Brain pericyte (primary cell): ENCODE data around the gene TXK.

Experiments
- DNase-seq: peaks from one replicate; pipeline ENCODE4 v3.0.0-alpha.2; 2012; ENCODE audit warnings: low read depth, low spot score

Gene TXK

DNA sequence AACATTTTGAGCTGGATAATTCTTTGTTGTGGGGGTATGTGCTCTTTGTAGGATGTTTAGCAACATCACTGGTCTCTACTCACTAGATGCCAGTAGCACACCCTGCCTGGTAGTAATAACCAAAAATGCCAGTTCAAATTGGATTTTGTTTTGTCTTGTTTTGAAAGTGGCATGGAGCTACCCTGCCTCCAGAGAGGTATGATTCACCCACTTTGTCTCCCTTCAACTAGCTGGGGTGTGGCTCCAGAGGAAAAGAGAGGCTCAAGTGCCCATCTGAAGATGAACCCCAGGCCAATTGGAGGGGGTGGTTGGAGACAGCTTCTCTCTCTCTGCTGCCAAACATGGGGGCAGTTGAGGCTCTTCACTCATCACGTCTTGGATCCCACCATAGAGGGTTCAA, 83.0 kb downstream of the TXK start:
- no peak for DNase-seq

DNA sequence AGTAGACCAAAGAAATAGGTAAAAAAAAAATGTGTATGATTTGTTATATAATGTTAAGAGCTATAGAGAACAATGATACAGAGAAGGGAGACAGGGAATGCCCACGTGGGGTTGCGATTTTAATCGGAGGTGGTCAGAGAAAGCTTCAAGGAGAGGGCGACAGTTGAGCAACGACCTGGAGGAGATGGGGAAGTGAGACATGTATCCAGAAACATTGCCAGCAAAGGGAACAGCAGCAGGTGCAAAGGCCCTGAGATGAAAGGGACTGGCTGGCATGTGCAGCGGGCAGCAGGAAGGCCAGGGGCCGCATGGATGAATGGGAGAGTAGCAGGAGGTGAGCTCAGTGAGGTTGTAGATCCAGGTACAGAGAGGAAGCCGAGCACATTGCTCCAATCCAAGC, 84.6 kb downstream of the TXK start:
- no peak for DNase-seq

DNA sequence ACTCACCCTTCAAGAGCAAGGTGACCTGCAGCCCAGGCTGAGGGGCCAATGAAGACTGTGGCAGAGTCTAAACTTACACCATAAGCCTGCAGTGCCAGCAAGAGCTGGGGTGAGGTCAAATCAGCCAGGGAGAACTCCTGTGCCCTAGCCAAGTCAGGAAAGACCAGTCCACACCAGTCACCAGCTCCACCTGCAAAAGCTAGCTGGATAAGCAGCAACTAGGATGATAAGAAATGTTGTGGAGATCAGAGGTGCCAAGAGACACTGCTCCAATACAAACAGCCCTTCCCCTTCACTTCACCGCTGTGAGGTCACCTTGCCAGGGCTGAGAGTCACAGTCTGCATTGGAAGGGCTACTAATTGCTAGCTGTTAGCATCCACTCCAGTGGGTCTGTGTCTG, 86.2 kb downstream of the TXK start:
- DNase-seq, result no peak

DNA sequence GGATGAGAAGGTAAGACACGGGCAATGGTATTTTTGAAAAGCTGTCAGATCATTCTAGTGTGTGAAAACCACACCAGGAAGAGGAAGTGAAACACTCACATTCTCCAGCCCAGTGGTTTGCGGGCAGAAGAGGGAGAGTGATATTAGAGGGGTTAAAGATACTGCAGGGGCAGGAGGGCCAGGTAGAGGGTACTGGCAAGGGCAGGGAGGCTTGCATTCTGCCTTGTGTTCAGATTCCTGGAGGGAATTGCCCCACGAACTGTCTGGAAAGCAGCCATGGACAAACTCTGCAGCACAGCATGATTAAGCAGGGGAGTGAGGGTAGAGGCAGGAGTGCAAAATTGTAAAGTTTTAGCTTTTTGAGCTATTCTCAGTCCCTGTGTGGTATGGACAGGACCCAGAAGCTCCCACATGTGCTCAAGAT, 86.6 kb downstream of the TXK start:
- no peak for DNase-seq

DNA sequence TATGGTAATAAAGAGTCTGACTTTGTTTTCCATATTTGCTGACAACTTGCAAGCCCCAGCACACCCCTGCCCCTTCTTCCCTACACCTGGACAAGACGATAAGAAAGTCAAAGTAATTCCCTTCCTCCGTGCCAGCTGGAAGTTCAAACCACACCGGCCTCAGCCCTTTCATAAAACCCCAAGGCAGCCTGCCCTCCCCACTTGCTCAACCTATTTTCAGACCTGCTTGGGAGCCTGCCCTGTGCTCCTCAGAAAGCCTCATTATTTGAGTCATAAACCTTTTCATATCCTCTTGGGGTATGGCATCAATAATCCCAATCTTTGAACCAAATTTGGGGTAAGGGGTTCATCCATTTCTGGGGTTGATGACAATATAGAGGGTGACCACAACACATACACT, 88.0 kb downstream of the TXK start:
- DNase-seq, result no peak

DNA sequence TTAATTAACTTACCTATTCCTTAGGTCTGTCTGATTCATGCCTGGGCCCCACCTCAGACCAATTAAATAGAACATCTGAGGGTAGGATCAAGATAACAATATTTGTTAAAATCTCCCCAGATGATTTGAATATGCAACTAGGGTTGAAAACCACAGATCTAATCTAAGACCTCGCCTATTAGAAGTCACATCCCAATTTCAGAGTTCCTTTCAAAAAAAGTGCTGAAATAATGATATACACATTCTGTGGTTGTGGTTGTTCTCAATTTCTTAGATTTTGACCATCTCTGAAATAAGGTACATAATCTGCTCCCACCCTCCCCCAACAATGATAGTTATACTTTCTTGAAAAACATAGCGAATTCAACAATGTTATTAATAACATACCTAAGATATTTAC, 89.8 kb downstream of the TXK start:
- no peak for DNase-seq

DNA sequence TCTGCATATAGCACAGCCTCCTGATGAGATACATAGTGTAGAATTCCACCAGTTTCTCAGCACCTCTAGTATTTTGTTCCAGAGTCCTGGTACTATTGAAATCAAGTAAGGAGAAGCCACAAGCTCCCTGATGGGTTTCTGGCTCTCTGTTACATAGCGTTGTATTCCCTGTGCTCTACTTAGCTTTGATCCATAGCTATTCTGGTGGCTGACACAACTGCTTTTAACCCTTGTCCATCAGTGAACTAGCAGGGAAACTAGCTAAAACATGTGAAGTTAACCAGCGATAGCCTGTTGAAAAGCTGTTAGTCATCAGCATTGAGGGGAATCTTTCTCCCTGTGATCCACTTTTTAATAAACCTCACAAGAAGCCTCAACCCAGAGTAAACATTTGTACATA, 90.5 kb downstream of the TXK start:
- no peak for DNase-seq

DNA sequence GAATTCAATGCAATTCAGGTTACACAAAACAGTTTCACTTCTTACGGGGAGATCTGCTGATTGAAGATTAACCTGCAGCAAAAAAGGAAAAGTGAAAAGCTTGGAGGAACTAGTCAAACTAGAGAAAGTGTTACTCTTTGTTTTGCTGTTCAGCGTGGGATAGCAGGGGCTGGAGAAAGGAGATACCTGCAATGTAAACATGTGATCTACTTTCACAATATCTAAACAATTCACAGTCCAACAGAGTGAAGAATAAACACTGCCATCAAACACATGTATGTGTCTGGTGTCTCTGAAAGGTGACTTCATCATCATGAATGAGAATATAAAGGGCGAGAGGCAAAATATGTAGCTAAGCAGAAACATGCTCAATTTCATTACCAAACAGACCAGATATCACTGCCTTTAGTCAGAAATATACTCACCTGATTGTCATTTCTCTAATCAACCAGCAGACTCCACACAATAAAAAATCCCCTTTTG, 91.0 kb downstream of the TXK start:
- no peak for DNase-seq

DNA sequence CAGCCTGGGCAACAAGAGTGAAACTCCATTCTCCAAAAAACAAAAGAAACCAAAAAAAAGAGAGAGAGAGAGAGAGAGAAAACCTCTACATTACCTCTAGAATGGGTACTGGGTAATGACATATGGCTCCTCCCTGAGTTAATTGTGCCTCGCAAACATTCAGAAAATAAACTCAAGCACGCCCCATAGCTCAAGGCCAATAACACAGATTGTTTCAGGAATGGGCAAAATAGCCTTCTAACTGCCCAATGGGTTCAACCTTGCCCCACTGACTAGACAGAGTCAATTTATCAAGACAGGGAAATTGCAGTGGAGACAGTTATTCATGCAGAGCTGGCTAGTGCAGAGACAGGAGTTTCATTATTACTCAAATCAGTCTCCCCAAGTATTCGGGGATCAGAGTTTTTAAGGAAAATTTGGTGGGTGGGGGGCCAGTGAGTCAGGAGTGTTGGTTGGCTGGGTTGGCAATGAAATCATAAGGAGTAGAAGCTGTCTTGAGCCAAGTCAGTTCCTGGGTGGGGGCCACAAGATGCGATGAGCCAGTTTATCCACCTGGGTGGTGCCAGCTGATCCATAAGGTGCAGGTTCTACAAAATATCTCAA, 92.4 kb downstream of the TXK start:
- DNase-seq, result no peak

DNA sequence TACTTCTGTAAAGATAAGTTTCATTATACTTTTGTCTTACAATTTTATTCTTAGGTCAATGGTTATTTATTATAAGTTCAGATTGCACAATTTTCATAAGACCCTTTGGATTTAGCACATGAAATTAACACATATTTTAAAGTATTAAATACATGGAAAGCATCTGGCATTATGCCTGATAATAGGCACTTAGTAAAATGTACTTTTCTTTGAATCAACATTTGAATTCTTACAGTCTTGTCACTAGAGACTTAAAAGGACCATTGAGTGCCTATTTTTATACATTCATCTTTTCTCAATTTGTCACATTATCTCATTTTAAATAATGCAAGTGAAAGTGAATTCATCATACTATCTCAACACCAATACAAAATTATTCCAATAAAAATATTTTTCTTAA, 94.5 kb downstream of the TXK start:
- no peak for DNase-seq

DNA sequence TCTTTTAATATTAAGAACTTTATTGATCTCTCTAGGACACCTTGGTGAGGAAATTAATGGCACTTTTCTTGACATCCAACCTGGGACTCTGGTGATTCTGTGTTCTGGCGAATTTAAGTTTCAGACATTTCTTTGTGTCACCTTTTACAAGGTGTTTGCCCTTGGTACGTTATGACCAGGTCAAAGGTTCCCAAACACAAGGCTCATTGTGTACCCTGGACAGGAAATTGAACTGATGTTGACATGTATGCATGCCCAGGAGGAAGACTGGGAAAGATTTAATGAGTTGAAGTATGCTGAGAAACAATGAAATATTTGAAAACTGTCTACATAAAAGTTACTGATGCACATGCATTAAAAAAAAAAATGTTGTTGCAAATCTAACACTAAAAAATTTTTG, 95.4 kb downstream of the TXK start:
- no peak for DNase-seq

DNA sequence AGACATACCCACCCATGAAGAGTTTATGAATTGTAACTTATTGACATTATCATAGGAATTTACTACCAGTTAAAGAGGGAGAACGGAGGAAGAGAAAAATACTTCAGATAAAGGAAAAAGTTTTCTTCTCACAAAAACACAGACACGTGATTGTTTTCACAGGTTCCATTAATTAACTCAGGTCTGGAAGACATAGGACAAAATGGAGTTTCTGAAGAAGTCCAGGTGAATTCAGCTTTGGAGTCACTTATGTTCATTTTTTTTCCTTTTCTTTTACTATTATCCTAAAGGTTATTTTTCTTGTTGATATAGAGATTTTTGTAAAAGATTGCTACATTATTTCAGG, 97.0 kb downstream of the TXK start:
- DNase-seq, result no peak

DNA sequence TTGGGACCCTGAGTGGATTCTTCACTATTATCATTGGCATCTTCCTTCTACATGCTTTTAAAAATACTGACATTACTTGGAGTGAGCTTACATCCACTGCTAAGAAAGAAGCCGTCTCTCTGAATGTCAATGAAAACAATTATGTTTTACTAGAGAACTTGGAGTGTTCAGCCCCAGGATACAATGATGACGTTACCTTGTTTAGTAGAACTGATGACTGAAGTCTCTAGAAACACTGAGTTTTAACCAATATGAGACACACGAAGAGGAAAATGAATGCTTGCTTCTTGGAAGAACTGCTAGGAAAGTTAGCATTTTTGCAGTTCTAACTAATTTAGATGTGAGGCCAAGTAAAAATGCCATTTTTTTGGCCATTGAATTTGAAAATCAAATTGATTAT, 98.1 kb downstream of the TXK start:
- DNase-seq, result no peak

DNA sequence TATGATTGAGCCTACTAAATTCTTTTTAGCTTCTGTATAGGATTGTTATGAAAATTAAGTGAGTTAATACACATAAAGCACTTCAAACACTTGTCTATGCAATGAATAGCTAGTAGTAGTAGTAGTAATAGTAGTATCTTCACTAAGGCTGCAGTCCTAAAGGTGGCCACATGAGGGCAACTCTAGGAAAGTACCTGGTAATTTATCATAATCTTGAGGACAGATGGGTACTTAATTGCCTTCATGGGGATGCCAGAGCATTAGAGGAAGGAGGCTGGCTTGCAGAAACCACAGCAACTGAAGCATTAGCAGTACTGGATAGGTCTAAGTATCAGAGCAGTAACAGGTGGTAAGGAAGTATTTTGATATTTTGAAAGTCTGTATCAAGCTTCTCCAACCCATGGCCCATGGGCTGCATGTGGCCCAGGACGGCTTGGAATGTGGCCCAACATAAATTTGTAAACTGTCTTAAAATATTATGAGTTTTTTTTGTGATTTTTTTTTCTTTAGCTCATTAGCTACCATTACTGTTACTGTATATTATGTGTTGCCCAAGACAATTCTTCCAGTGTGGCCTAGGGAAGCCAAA, 100.1 kb downstream of the TXK start:
- DNase-seq, result no peak

DNA sequence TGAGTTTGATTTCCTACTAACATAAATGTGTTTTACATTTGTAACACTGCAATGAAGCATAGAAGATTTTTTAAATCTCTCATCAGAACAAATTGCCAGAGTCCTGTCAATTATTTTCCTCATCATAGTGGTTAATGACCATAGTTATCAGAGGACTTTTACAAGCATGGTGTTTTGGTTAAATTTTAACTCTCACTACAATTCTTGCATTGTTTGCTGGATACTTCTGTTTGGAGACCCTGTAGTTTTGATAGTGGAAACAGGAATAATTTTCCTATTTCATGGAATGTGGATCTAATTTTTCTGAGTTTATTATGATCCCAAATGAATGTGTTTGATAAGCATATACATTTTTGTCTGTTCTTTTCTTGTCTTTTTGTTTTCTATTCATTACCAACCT, 100.6 kb downstream of the TXK start:
- DNase-seq, result no peak

DNA sequence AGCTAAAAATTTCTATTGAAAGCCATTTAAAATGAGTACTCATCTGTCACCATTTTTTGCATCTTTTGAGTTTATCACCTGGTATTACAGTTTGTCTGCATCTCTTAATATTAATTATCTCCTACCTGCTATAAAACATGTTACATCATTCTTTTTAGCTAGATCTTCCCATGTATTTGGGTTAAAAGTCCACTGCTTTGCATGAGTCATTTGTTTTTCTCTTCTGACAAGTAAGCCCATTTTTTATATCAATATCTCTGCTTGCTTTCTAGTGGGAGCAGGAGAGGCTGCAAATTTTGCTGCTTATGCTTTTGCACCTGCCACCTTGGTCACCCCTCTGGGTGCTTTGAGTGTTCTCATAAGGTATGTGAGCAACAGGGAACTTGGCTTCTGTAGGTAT, 101.3 kb downstream of the TXK start:
- no peak for DNase-seq

DNA sequence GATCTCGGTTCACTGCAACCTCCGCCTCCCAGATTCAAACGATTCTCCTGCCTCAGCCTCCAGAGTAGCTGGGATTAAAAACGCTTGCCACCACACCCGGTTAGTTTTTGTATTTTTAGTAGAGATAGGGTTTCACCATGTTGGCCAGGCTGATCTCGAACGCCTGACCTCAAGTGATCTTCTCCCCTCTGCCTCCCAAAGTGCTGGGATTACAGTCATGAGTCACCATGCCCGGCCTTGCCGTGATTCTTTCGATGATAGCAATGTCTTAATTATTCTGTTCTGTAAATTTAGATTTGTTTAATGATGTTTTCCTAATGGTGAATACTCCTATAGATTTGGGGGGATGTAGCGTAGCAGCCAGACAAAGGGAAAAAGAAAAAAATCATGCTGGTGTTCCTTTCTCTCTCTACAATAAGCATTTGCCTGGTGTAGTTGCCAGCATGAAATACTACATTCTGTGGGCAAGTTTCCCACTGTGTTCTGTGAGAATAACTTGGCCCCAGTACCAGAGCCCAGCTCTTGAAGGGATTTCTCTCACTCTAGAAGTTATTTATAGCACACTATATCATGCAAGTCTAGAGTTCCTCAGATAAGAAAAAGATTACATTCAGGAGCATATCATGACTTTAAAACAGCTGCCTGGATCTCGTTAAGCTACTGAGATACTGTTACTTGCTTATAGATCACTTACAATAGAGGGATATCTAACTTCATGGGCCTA, 102.1 kb downstream of the TXK start:
- no peak for DNase-seq

DNA sequence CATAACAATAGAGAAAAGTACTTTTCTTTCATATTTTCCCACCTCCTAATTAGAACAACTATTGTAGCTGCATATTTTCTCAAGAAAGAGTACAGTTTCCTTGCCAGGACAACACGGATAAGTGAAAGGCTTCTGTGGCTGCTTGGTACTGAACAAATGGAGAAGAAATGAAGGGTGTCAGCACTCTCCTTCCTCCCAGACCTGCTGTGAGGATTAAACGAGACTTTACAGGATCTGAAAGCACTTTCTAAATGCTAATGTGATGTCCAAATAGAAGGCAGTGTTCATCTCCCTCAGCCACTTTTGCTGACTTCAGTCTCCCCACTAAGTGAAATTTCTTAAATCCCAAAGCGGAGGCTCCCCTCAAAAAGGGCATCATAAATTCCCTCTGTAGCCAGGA, 103.6 kb downstream of the TXK start:
- DNase-seq, result no peak

DNA sequence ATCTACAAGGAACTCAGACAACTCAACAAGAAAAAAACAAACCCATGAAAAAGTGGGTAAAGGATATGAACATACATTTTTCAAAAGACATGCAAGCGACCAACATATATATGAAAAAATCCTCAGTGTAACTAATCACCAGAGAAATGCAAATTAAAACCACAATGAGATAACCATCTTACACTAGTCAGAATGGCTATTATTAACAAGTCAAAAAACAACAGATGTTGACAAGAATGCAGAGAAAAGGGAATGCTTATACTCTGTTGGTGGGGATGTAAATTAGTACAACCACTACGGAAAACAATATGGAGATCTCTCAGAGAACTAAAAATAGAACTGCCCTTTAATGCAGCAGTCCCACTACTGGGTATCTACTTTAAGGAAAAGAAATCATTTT, 105.4 kb downstream of the TXK start:
- DNase-seq, result no peak

DNA sequence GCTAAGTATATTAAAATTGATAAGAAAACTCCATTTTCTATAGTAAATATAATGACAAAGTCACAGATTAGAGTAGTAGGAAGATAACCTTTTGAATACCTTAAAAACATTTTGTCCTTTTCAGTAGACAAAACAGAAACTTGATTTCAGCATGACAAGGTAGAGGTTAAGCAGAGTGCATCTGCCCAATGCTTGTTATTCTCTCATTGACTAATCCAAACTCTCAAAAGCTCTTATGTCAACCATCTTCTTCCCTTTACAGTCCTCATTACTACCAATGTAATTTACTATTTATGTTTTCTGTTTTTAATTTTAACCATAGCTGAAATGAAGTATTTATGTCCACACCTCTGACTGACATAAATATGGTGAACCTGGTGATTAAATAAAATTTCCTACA, 106.4 kb downstream of the TXK start:
- no peak for DNase-seq

DNA sequence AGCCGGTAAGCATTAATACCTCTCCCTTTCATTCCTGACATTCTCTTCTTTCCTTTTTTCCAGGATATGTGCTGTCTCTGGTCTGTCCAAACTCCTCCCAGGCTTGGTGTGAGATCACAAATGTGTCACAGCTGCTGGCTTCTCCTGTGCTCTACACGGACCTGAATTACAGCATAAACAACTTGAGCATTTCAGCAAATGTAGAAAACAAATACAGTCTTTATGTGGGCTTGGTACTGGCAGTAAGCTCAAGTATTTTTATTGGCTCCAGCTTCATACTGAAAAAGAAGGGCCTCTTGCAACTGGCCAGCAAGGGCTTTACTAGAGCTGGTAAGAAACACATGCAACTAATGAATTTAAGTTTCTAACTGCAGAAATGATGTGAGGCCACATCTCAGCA, 109.0 kb downstream of the TXK start:
- DNase-seq, result no peak

DNA sequence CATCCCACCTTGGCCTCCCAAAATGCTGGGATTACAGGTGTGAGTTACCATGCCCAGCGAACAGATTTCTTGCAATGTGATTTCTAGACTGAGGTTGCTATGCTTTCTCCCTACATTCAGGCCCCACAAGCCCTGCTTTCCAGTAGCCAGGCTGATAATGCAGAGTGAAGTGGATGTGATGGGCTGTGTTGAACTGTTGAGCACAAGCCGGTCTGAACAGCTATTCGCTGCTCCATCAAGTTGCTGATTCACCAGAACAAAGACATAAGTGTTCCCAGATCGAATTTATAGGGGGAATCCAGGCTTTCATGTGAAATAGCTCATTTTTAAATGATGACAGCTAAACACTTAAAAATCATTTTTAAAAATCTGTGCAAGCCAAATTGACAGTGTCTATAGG, 109.5 kb downstream of the TXK start:
- DNase-seq, result no peak

DNA sequence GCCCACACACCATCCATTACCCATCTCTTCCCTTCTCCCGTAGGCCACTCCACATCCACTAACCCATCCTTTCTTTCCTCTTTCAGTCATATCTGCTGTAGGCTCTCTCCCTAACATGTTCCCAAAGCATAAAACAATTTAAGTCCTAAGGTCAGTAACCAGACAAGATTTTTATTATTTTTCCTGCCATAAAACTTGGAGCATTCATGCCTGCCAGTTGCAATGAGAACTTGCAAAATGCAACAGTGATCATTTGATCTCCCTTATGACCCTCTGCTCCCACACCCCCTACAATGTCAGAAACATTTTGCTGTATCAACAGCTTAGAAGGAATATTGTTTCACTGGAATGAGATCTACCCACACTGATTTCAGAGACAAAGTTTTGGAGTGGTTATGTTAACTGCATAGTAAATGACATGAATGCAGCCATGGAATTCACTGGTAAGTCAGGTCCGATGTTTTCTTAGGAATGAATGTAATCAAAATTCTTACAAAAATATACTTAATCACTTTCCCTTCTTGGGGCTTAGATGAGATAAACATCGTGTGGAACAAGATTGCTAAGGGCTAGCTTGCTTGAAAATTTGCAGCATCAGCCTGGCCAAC, 111.8 kb downstream of the TXK start:
- no peak for DNase-seq
